GM21529 (cell line): ENCODE measurements around the gene CACNA1I.
"Not testable (repeated sequence)": the region's sequence is repeated elsewhere in the genome, so short reads cannot be mapped to it uniquely, and the experiment has no call there.

Source experiments
- ATAC-seq: cut with Tn5 transposase; IDR thresholded peaks from one replicate; pipeline ENCODE4 v1.9.1; 2021; ENCODE audit not compliant: unreplicated experiment

CACNA1I gene

GRCh38 chr22:39731881-39732555 is 161.5 kb downstream of the CACNA1I start:
- no peak for ATAC-seq

DNA sequence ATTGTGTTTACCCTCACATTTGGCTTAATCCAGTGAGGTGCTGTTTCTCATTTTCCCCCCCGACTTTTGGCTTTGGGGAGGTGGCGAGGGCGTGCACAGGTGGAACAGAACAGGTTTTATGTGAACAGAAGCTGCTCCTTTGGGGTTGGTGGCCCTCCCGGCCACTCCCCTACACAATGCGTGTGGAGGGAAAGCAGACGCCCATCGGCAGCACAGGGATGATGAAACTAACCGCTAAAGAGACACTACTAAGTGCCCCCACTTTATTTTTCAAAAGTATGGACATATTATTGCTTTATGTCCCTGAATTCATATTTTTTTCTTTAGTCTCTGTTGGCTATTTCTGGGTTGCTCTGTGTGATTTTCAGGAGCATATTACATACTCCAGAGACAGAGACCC is 162.1 kb downstream of the CACNA1I start:
- no peak for ATAC-seq

GRCh38 chr22:39733191-39733590 is 162.6 kb downstream of the CACNA1I start:
- ATAC-seq = no peak

DNA sequence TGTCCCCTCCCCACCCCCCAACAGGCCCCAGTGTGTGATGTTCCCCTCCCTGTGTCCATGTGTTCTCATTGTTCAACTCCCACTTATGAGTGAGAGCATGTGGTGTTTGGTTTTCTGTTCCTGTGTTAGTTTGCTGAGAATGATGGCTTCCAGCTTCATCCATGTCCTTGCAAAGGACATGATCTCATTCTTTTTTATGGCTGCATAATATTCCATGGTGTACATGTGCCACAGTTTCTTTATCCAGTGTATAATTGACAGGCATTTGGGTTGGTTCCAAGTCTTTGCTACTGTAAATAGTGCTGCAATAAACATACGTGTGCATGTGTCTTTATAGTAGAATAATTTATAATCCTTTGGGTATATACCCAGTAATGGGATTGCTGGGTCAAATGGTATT is 163.5 kb downstream of the CACNA1I start:
- ATAC-seq = not testable (repeated sequence)

DNA sequence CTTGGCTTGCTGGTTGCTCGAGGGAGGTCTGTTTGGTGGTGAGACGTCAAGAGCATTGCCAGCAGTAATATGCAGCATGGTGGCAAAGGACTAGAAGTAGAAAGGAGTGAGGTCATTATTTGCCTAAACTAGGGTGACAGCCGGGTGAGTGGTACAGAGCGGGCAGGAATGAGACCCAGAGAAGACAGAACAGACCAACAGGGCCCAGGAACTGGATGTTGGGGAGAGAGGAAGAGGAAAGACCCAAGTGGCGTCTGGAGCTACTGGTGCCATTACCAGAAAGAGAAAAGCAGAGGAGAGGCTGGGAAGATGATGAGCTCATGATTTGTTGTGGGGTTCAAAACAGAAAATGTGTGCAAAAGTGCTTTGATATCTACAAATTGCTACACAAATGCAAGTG is 164.3 kb downstream of the CACNA1I start:
- no peak for ATAC-seq

GRCh38 chr22:39735776-39736175 is 165.2 kb downstream of the CACNA1I start:
- no peak for ATAC-seq

- no peak for ATAC-seq
These were observed 168.2 kb downstream of the CACNA1I start for GRCh38 chr22:39738746-39739145.
